GM12875 (cell line): ENCODE measurements around the gene MAP1B.

Experiments
- H3K4me3 ChIP-seq: one replicate; pipeline ENCODE4 v1.5.1; 2011; ENCODE audit warnings: low read depth, low read length, control low read depth
- CTCF ChIP-seq: IDR thresholded peaks from 2 replicates; pipeline ENCODE4 v1.5.1; 2011; ENCODE audit warnings: low read depth, mild to moderate bottlenecking, control low read depth, inconsistent platforms, low read length, moderate library complexity, borderline replicate concordance; ENCODE audit not compliant: insufficient read depth

MAP1B gene

DNA sequence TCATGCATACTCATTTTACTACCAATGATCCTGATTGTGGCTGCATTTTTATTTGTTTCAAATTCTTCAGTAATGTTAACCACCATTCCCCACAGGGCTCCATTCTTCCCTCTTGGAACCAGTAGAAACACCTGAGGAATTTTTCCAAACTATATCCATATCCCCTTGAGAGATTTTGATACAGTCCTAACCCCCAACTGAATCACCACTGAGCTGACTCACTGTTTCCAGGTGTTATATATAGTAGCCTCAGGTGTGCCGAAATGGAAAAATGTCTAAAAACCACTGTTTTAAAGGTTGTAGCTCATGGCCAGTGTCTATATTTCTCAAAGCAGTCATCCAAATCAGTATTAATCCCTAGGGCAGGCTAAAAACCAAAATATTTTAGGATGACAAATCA, 127.6 kb downstream of the MAP1B start:
- no peak overlapping the region for H3K4me3 ChIP-seq
- TF ChIP-seq CTCF = no peak

DNA sequence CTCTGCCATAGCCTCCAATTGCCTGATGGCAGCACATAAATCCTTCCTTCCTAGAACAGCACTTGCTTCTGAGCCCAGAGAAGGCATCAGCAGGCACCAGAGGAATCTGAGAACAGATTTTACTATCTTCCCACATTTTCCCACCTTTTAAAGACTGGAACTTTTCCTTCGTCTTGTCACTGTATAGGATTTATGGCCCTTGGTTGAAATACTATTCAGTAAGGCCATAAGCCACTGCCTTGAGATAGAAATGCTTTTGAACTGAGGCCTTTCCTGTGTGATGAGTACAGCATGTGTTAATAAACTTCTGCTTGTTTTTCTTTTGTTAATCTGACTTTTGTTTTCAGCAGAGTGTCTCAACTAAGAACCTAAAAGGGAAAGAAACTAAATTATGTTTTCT, 128.4 kb downstream of the MAP1B start:
- TF ChIP-seq CTCF = no peak
- H3K4me3 ChIP-seq = no peak overlapping the region

DNA sequence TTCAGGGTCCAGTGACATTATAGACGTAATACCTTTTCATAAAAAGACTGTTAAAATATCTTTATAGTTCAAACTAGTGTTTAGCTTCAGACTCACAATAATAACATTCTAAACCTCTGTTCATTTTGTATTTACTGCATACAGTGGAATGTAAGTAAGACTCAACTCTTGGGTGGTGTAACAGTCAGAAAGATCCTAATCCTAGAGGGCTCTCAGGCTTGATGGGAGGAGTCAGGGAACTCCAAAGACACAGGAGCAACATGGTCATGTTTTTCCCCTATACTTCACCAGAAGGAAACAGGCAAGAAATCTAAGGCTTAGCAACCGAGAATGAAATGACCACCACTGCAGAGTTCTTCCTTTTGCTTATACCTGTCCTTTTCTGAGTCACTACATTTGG, 130.1 kb downstream of the MAP1B start:
- no peak overlapping the region for H3K4me3 ChIP-seq
- TF ChIP-seq CTCF = no peak

DNA sequence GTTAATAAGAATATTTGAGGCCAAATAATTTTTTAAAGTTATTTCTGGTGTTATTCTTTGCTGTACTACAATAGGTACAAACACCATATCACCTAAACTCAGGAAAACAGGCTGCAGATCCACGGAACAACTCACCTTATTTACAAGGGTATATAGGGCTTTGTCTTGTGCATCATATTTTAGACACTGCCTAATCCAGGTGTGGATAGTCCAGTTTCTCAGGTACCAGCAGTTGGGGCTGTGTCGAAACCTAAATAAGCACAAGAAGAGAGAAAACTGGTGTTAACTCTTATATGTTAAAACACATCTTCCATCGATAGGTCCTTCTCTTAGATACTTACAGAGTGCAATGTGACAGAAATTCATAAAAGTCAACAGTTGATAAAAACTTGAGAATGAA, 130.6 kb downstream of the MAP1B start:
- TF ChIP-seq CTCF = no peak
- no peak overlapping the region for H3K4me3 ChIP-seq

- no peak overlapping the region for H3K4me3 ChIP-seq
- TF ChIP-seq CTCF = no peak
These were observed 131.6 kb downstream of the MAP1B start for GRCh38 chr5:72238712-72239445.

DNA sequence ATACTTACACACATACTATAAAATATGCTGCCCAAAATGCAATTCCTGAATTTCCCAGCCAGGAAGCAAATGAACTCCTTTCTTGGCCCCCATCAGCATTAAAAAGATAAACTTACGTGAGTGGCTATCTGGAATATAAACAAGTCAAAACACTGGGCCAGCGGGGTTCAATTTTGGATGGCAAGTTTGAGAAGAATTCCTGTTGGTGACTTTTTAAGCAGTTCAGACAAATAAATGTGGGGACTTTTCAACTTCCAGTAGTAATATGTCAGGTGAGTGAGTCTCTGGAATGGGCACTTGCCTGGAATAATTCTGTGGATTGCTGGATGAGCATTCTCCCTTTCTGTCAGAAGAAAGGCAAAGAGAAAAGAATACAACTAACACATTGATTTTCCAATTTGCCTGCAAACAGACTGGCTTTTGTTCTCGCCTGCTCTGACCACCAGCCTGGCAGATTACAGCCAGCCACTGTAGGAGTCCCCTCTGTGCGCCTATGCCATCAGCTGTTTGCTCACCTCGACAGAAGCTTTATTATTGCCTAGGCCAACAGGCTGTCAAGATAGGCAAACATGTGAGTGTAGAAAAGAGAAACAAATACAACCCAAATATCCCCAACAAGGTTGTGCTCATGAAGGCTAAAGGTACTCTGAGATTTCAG, 134.2 kb downstream of the MAP1B start:
- TF ChIP-seq CTCF = no peak
- no peak overlapping the region for H3K4me3 ChIP-seq
